ENCODE data around the gene HTATIP2. TPM values are rescaled to one million over a fixed set of nuclear protein-coding genes. Genes with fewer than 3 reads are reported as not detected.

The HTATIP2 gene
- total and polyA plus RNA-seq, 9 of the 15 experiments (the other 6 are each of a cell fraction or from before 2014, with no cell fraction given): 48.3 to 90.9 (median 64.4) TPM

DNA sequence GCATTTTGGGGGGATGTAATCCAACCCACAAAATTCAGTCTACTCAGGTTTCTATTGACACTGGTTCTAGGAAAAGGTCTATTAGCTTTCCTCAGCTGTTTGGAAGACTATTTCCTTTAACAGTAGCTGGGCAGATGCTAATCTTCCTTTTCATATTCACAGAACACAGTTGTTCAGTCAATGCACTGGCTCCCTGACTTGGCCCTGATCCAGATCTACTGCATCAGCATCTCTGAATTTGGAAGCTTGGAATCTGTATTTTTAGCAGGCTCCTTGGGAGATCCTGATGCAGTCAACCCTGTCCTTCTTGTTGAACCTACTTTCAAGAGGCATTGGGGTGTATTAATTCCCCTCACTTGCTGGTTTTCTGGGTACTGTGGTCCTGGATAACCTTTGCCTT, 6.3 kb downstream of the HTATIP2 start:
- TF ChIP-seq ZBTB8A (IDR thresholded peaks at IDR 0.05; ENCODE audit: partially characterized antibody) (no peak), RBM34 (IDR thresholded peaks at IDR 0.05; ENCODE audit: borderline replicate concordance, insufficient read depth, low read length) (no peak), RB1 (IDR thresholded peaks at IDR 0.05; ENCODE audit: low read depth) (no peak), C11orf30 (IDR thresholded peaks at IDR 0.05; ENCODE audit: low read depth) (peak; percentile 16; the same call in 1 of the 2 replicates), ZNF76 (CRISPR knock-in tag; IDR thresholded peaks at IDR 0.05; ENCODE audit: borderline replicate concordance) (no peak), ZNF316 (IDR thresholded peaks at IDR 0.05) (peak; percentile 2; the same call in 1 of the 2 replicates), NFIC (IDR thresholded peaks at IDR 0.05) (peak; percentile 89)
- TF ChIP-seq, protein P1, sequence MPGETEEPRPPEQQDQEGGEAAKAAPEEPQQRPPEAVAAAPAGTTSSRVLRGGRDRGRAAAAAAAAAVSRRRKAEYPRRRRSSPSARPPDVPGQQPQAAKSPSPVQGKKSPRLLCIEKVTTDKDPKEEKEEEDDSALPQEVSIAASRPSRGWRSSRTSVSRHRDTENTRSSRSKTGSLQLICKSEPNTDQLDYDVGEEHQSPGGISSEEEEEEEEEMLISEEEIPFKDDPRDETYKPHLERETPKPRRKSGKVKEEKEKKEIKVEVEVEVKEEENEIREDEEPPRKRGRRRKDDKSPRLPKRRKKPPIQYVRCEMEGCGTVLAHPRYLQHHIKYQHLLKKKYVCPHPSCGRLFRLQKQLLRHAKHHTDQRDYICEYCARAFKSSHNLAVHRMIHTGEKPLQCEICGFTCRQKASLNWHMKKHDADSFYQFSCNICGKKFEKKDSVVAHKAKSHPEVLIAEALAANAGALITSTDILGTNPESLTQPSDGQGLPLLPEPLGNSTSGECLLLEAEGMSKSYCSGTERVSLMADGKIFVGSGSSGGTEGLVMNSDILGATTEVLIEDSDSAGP (CRISPR knock-in tag; IDR thresholded peaks at IDR 0.05): no peak
- TF ChIP-seq, protein P2, sequence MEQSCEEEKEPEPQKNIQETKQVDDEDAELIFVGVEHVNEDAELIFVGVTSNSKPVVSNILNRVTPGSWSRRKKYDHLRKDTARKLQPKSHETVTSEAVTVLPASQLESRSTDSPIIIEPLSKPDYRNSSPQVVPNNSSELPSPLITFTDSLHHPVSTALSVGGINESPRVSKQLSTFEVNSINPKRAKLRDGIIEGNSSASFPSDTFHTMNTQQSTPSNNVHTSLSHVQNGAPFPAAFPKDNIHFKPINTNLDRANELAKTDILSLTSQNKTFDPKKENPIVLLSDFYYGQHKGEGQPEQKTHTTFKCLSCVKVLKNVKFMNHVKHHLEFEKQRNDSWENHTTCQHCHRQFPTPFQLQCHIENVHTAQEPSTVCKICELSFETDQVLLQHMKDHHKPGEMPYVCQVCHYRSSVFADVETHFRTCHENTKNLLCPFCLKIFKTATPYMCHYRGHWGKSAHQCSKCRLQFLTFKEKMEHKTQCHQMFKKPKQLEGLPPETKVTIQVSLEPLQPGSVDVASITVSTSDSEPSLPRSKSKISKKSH (CRISPR knock-in tag; IDR thresholded peaks at IDR 0.05): no peak
- TF ChIP-seq, protein P3, sequence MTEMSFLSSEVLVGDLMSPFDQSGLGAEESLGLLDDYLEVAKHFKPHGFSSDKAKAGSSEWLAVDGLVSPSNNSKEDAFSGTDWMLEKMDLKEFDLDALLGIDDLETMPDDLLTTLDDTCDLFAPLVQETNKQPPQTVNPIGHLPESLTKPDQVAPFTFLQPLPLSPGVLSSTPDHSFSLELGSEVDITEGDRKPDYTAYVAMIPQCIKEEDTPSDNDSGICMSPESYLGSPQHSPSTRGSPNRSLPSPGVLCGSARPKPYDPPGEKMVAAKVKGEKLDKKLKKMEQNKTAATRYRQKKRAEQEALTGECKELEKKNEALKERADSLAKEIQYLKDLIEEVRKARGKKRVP (CRISPR knock-in tag; IDR thresholded peaks at IDR 0.05): no peak
- TF ChIP-seq, protein P4, sequence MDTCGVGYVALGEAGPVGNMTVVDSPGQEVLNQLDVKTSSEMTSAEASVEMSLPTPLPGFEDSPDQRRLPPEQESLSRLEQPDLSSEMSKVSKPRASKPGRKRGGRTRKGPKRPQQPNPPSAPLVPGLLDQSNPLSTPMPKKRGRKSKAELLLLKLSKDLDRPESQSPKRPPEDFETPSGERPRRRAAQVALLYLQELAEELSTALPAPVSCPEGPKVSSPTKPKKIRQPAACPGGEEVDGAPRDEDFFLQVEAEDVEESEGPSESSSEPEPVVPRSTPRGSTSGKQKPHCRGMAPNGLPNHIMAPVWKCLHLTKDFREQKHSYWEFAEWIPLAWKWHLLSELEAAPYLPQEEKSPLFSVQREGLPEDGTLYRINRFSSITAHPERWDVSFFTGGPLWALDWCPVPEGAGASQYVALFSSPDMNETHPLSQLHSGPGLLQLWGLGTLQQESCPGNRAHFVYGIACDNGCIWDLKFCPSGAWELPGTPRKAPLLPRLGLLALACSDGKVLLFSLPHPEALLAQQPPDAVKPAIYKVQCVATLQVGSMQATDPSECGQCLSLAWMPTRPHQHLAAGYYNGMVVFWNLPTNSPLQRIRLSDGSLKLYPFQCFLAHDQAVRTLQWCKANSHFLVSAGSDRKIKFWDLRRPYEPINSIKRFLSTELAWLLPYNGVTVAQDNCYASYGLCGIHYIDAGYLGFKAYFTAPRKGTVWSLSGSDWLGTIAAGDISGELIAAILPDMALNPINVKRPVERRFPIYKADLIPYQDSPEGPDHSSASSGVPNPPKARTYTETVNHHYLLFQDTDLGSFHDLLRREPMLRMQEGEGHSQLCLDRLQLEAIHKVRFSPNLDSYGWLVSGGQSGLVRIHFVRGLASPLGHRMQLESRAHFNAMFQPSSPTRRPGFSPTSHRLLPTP (IDR thresholded peaks at IDR 0.05; ENCODE audit: borderline replicate concordance, extremely low read depth, insufficient read length): no peak
- Histone ChIP-seq H3K4me3 (no peak overlapping the region), H4K20me1 (replicated peaks; ENCODE audit: control insufficient read depth, insufficient read depth, low read length) (no peaks in the 10 kb centered on the region), H3K27ac (ENCODE audit: extremely low read depth, low read depth, low read length) (peak overlapping the region; percentile 79; the same call in 1 of the 3 replicates), H3K9ac (ENCODE audit: insufficient read depth in 1 of 2, low read depth in 2 of 2, low read length in 2 of 2) (no peak overlapping the region), H3K27me3 (ENCODE audit: control insufficient read depth in 2 of 2, insufficient read depth in 2 of 2, low read length in 2 of 2) (no peaks in the 10 kb centered on the region), H3K79me2 (ENCODE audit: control insufficient read depth, insufficient read depth, low read length) (peaks cover 24% of the 10 kb centered on the region), H3K36me3 (ENCODE audit: control insufficient read depth, insufficient read depth, low read length) (peaks cover 29% of the 10 kb centered on the region), H3K9me3 (replicated peaks; ENCODE audit: control insufficient read depth, insufficient read depth, low read depth, low read length) (no peaks in the 10 kb centered on the region), H3K4me1 (replicated peaks in 1 of 2; ENCODE audit: control insufficient read depth in 2 of 2, insufficient read depth in 2 of 2, low read length in 2 of 2) (peaks cover 3 to 42% of the 10 kb centered on the region in 2 experiments; a peak in 4 of 5 replicates), H3K4me2 (ENCODE audit: insufficient read depth, low read length) (no peak overlapping the region), H3K9me1 (ENCODE audit: control insufficient read depth, insufficient read depth, low read length) (no peaks in the 10 kb centered on the region), H2AFZ (ENCODE audit: low read depth, low read length) (no peak overlapping the region)
- in situ Hi-C loops (cut with MboI): no loop called here
- CTCF ChIA-PET (ENCODE audit: low intra/inter-chr PET ratio): interaction anchor here (0.7 kb wide), 1 partner anchor 1196 kb away, joined by 3 read pairs; no protein-coding TSS in a partner anchor
- intact Hi-C loops (cut with micrococcal nuclease): no loop called here
- FAIRE-seq (no peak), ATAC-seq (no peak), DNase-seq (ENCODE audit: extremely low read depth in 1 of 4, low spot score in 3 of 4) (peak in 1 of 4 experiments; percentile 47)
- POLR2A ChIA-PET: no interaction called here
- BruUV-seq (replicated peaks): no TSS peak

Data from K562 (cell line).